Measurements from ENCODE around the gene C16orf78. TPM values are rescaled to one million over a fixed set of nuclear protein-coding genes. Genes with fewer than 3 reads are reported as not detected.
A peak's percentile ranks its signal among the peaks of the same experiment; 100 is the strongest.

Gene C16orf78
- total and polyA plus RNA-seq, 2 of the 8 experiments (the other 6 are each of a cell fraction or from before 2014, with no cell fraction given) = not detected

DNA sequence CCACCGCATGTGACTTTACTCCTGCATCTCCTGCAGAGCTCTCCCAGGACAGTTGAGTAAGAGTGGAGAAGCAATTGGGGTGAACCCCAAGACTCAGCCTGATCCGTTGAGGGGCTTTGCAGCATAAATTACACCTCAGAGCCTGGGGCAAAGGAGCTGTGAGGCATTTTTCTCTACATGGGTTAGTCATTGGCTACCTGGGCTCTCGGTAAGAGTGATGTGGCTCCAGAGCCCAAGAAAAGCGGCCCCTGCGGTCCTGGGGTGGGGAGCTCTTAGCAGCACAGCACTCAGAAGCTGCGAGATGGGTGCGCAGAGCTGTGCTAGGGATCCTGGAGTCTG, 40.4 kb upstream of the C16orf78 start:
- H3K23me2 ChIP-seq (ENCODE audit: low read depth, low read length) = no peaks in the 10 kb centered on the region
- H3K9ac ChIP-seq (replicated peaks in 1 of 4; ENCODE audit: extremely low read depth in 1 of 4, low read depth in 3 of 4, low read length in 3 of 4) = no peak overlapping the region
- peak overlapping the region in 1 of 2 experiments; percentile 43; a peak in 1 of 4 replicates for H3K4me2 ChIP-seq (ENCODE audit: insufficient read depth in 1 of 2, low read depth in 2 of 2, low read length in 2 of 2)
- H3K56ac ChIP-seq (replicated peaks; ENCODE audit: insufficient read length, low read depth, low read length) = no peak overlapping the region
- no peak overlapping the region; the same call in 1 of the 2 replicates for H4K8ac ChIP-seq (ENCODE audit: extremely low read depth, insufficient read depth, low read length)
- H3K79me1 ChIP-seq (ENCODE audit: low read depth, low read length) = no peaks in the 10 kb centered on the region
- peak overlapping the region; percentile 39 for H4K5ac ChIP-seq (ENCODE audit: insufficient read length, low read depth, low read length)
- H3K18ac ChIP-seq (ENCODE audit: extremely low read depth, low read length) = no peak overlapping the region; the same call in 1 of the 2 replicates
- H3K9me3 ChIP-seq (ENCODE audit: insufficient read depth in 2 of 2, low read depth in 1 of 2, low read length in 1 of 2) = no peaks in the 10 kb centered on the region
- H3K36me3 ChIP-seq (ENCODE audit: control insufficient read depth in 2 of 4, insufficient read depth in 4 of 4, low read length in 3 of 4) = no peaks in the 10 kb centered on the region
- peaks cover 0 to 9% (median 4%) of the 10 kb centered on the region in 4 experiments; a peak in 4 of 7 replicates for H3K4me1 ChIP-seq (replicated peaks in 1 of 4; ENCODE audit: control insufficient read depth in 3 of 4, insufficient read depth in 4 of 4, low read length in 3 of 4)
- 91% methylated on average over 7 of the region's 7 CpGs; no CpG with 5 or more reads in 1 of the 2 experiments for WGBS, 2 experiments (ENCODE audit: extremely low coverage in 1 of 2, insufficient coverage in 1 of 2, insufficient read length in 1 of 2, insufficient replicate concordance in 2 of 2, low coverage in 1 of 2, low lambda C conversion rate in 2 of 2, missing lambda C conversion rate in 1 of 2)
- H2BK5ac ChIP-seq (ENCODE audit: low read depth, low read length) = no peak overlapping the region
- ChIA-PET POLR2A (ENCODE audit: partially characterized antibody) (interaction anchor here (0.7 kb wide), 1 partner anchor 18 kb away, joined by 3 read pairs; no protein-coding TSS in a partner anchor), CTCF (ENCODE audit: partially characterized antibody) (interaction anchor here (0.6 to 2.0 kb wide), 3 partner anchors 15 to 276 kb away, joined by 3 to 6 read pairs (median 6); no protein-coding TSS in a partner anchor)
- H3K27me3 ChIP-seq (replicated peaks in 1 of 4; ENCODE audit: control insufficient read depth in 3 of 4, extremely low read depth in 1 of 4, insufficient read depth in 3 of 4, low read length in 3 of 4) = no peaks in the 10 kb centered on the region; a peak in 1 of 7 replicates
- no peaks in the 10 kb centered on the region for H4K20me1 ChIP-seq (replicated peaks in 1 of 2; ENCODE audit: control insufficient read depth in 1 of 2, insufficient read depth in 2 of 2, low read length in 2 of 2)
- H3K4ac ChIP-seq (replicated peaks; ENCODE audit: insufficient read length, low read depth, low read length) = no peak overlapping the region
- peak overlapping the region; percentile 35 for H2BK120ac ChIP-seq (replicated peaks; ENCODE audit: low read depth, low read length)
- FAIRE-seq = no peak
- no peak overlapping the region for H3K23ac ChIP-seq (ENCODE audit: insufficient read length)
- H2AFZ ChIP-seq (ENCODE audit: low read length) = no peak overlapping the region
- H3K14ac ChIP-seq (ENCODE audit: insufficient read length) = no peak overlapping the region
- no peaks in the 10 kb centered on the region for H3K79me2 ChIP-seq (ENCODE audit: control insufficient read depth in 1 of 2, insufficient read depth in 2 of 2, low read length in 2 of 2)
- H2BK20ac ChIP-seq (ENCODE audit: low read length) = no peak overlapping the region
- no peak overlapping the region for H4K91ac ChIP-seq (replicated peaks; ENCODE audit: insufficient read length, low read length)
- H2BK15ac ChIP-seq (ENCODE audit: low read length) = no peak overlapping the region
- H3K27ac ChIP-seq (ENCODE audit: low read depth, low read length) = no peak overlapping the region
- no peak overlapping the region; the same call in 1 of the 2 replicates for H2BK12ac ChIP-seq (ENCODE audit: low read depth, low read length)
- no peak overlapping the region for H2AK5ac ChIP-seq (ENCODE audit: low read depth, low read length)
- H3K4me3 ChIP-seq (ENCODE audit: extremely low read depth in 1 of 4, insufficient read depth in 2 of 4, low read depth in 3 of 4, low read length in 4 of 4) = no peak overlapping the region
- no peak for DNase-seq (ENCODE audit: low read depth in 1 of 2, low spot score in 2 of 2)
- no peak for TF ChIP-seq PHF8 (conservative IDR thresholded peaks at IDR 0.05; ENCODE audit: low read depth, low read length)
- peak; percentile 7; the same call in 1 of the 2 replicates for TF ChIP-seq KDM1A (IDR thresholded peaks at IDR 0.05; ENCODE audit: borderline replicate concordance, low read length)
- no peak for TF ChIP-seq NRF1 (IDR thresholded peaks at IDR 0.05; ENCODE audit: low read depth, low read length)
- no peak for TF ChIP-seq SP2 (IDR thresholded peaks at IDR 0.05; ENCODE audit: low read length)
